SK-N-SH (cell line): ENCODE measurements around the gene MAPK4. TPM values are rescaled to one million over a fixed set of nuclear protein-coding genes. Genes with fewer than 3 reads are reported as not detected.

Experiments used
- CTCF ChIA-PET: fragments of 300-600, 350-600 bp; formaldehyde crosslinking; extraction: SDS; loops from one replicate; lab custom pipeline; 2021; lab: Yijun Ruan, JAX
- POLR2A ChIA-PET: fragments of 350-600 bp; sonication (Branson Sonifier 250); formaldehyde crosslinking; extraction: SDS; loops from one replicate; lab custom pipeline; 2020; ENCODE audit warnings: antibody characterized with exemption, inconsistent platforms; lab: Yijun Ruan, JAX
- DNase-seq: peaks from one replicate; pipeline ENCODE4 v3.0.0; 2012
- H2AFZ ChIP-seq: fragments of 200-600 bp; sonication (generic); 2 replicates; pipeline ENCODE4 v1.8.1; 2016; ENCODE audit warnings: antibody characterized with exemption, mild to moderate bottlenecking, low read depth
- H3F3A ChIP-seq: fragments of 200-600 bp; sonication (generic); replicated peaks from 2 replicates; pipeline ENCODE3; 2016; ENCODE audit warnings: antibody characterized with exemption, mild to moderate bottlenecking; ENCODE audit not compliant: insufficient read depth
- H3K27ac ChIP-seq, 2 experiments: fragments of 200-500 bp in 1 of 2; fragments of 200-600 bp in 1 of 2; sonication (Bioruptor generic) in 1 of 2; sonication (generic), shearing (Covaris generic) in 1 of 2; 2 replicates each; pipeline versions ENCODE4 v1.5.1 to v1.6.1; 2014 to 2016; ENCODE audit warnings: low read depth in 2 of 2, inconsistent platforms in 1 of 2, low read length in 1 of 2, mild to moderate bottlenecking in 1 of 2, mixed read lengths in 1 of 2
- H3K27me3 ChIP-seq: fragments of 200-600 bp; sonication (generic), shearing (Covaris generic); 2 replicates; pipeline ENCODE4 v1.6.1; 2016; ENCODE audit warnings: mixed run types; ENCODE audit not compliant: insufficient read depth
- H3K36me3 ChIP-seq, 2 experiments: fragments of 200-500 bp in 1 of 2; fragments of 200-600 bp in 1 of 2; sonication (Bioruptor generic) in 1 of 2; sonication (generic) in 1 of 2; replicated peaks in 1 of 2; 2 replicates each; pipeline versions ENCODE3 to v1.5.1; 2014 to 2016; ENCODE audit warnings: low read length in 1 of 2, mild to moderate bottlenecking in 1 of 2; ENCODE audit not compliant: insufficient read depth in 2 of 2, control insufficient read depth in 1 of 2
- H3K4me1 ChIP-seq, 2 experiments: fragments of 200-500 bp in 1 of 2; fragments of 200-600 bp in 1 of 2; sonication (Bioruptor generic) in 1 of 2; sonication (generic), shearing (Covaris generic) in 1 of 2; 2 replicates each; pipeline versions ENCODE4 v1.5.1 to v1.6.1; 2014 to 2016; ENCODE audit warnings: low read depth in 1 of 2, low read length in 1 of 2, mixed run types in 1 of 2; ENCODE audit not compliant: insufficient read depth in 2 of 2, control insufficient read depth in 1 of 2
- H3K4me2 ChIP-seq: fragments of 200-600 bp; sonication (generic), shearing (Covaris generic); 2 replicates; pipeline ENCODE4 v1.6.1; 2017; ENCODE audit warnings: mixed run types
- H3K4me3 ChIP-seq, 2 experiments: fragments of 200-500 bp in 1 of 2; fragments of 200-600 bp in 1 of 2; sonication (Bioruptor generic) in 1 of 2; sonication (generic), shearing (Covaris generic) in 1 of 2; 2 replicates each; pipeline versions ENCODE4 v1.5.1 to v1.8.1; 2014 to 2016; ENCODE audit warnings: low read depth in 2 of 2, inconsistent platforms in 1 of 2, low read length in 1 of 2, mild to moderate bottlenecking in 1 of 2, mixed read lengths in 1 of 2, moderate library complexity in 1 of 2
- H3K79me2 ChIP-seq: fragments of 200-600 bp; sonication (generic); 2 replicates; pipeline ENCODE4 v1.8.1; 2017; ENCODE audit warnings: mild to moderate bottlenecking; ENCODE audit not compliant: insufficient read depth
- H3K9ac ChIP-seq: fragments of 200-600 bp; sonication (generic); 2 replicates; pipeline ENCODE4 v1.6.1; 2017; ENCODE audit warnings: mixed run types
- H3K9me2 ChIP-seq: fragments of 200-600 bp; sonication (generic); 2 replicates; pipeline ENCODE4 v1.6.1; 2017; ENCODE audit warnings: mixed run types
- H3K9me3 ChIP-seq: fragments of 200-600 bp; sonication (generic); 2 replicates; pipeline ENCODE4 v1.6.1; 2017; ENCODE audit warnings: mixed run types, mild to moderate bottlenecking, moderate library complexity
- H4K20me1 ChIP-seq: fragments of 200-600 bp; sonication (generic); 2 replicates; pipeline ENCODE4 v1.6.1; 2017; ENCODE audit warnings: mild to moderate bottlenecking, mixed run types; ENCODE audit not compliant: insufficient read depth
- CHD2 ChIP-seq: fragments of 150-350 bp; IDR thresholded peaks from 2 replicates; pipeline ENCODE4 v1.6.1; 2018; ENCODE audit warnings: low read length; ENCODE audit not compliant: partially characterized antibody
- ELF1 ChIP-seq: IDR thresholded peaks from 2 replicates; pipeline ENCODE4 v1.4.0; 2012
- EP300 ChIP-seq, 2 experiments: IDR thresholded peaks; 2 replicates each; pipeline versions ENCODE4 v1.4.0 to v1.6.1; 2012; ENCODE audit warnings: borderline replicate concordance in 1 of 2, low read depth in 1 of 2, low read length in 1 of 2
- EZH2phosphoT487 ChIP-seq: fragments of 200-600 bp; sonication (generic); IDR thresholded peaks from 2 replicates; pipeline ENCODE4 v1.6.1; 2017; ENCODE audit warnings: low read depth, mixed run types, mild to moderate bottlenecking, antibody characterized with exemption, moderate library complexity, borderline replicate concordance
- FOXJ3 ChIP-seq: sonication (generic); formaldehyde crosslinking; IDR thresholded peaks from 2 replicates; pipeline ENCODE4 v1.5.1; 2020; ENCODE audit warnings: mild to moderate bottlenecking, missing genetic modification reagents
- FOXM1 ChIP-seq: IDR thresholded peaks from 2 replicates; pipeline ENCODE4 v1.4.0; 2012; ENCODE audit warnings: low read depth, mild to moderate bottlenecking
- GATA2 ChIP-seq: sonication (generic); formaldehyde crosslinking; IDR thresholded peaks from 2 replicates; pipeline ENCODE4 v1.5.0; 2020; ENCODE audit warnings: mild to moderate bottlenecking, missing genetic modification reagents
- JUND ChIP-seq: IDR thresholded peaks from 2 replicates; pipeline ENCODE4 v1.4.0; 2012
- MAX ChIP-seq: IDR thresholded peaks from 2 replicates; pipeline ENCODE4 v1.4.0; 2012; ENCODE audit warnings: low read depth
- MEF2A ChIP-seq: IDR thresholded peaks from 2 replicates; pipeline ENCODE4 v1.4.0; 2012; ENCODE audit warnings: low read depth, borderline replicate concordance
- MXI1 ChIP-seq: IDR thresholded peaks from 2 replicates; pipeline ENCODE4 v1.6.1; 2012; ENCODE audit warnings: mild to moderate bottlenecking, low read depth, low read length, improper control_type of control experiment
- NFIC ChIP-seq: IDR thresholded peaks from 2 replicates; pipeline ENCODE4 v1.4.0; 2012; ENCODE audit warnings: borderline replicate concordance
- RAD21 ChIP-seq: IDR thresholded peaks from 2 replicates; pipeline ENCODE4 v1.6.1; 2012; ENCODE audit warnings: mild to moderate bottlenecking, low read length
- RCOR1 ChIP-seq: fragments of 150-350 bp; IDR thresholded peaks from 2 replicates; pipeline ENCODE4 v1.6.1; 2017; ENCODE audit warnings: antibody characterized with exemption, low read length
- RXRA ChIP-seq: IDR thresholded peaks from 2 replicates; pipeline ENCODE4 v1.4.0; 2012; ENCODE audit warnings: low read depth, mild to moderate bottlenecking, borderline replicate concordance
- SIN3A ChIP-seq: IDR thresholded peaks from 2 replicates; pipeline ENCODE4 v1.6.1; 2012; ENCODE audit warnings: low read depth, mild to moderate bottlenecking, low read length, moderate library complexity, borderline replicate concordance
- TAF1 ChIP-seq: IDR thresholded peaks from 2 replicates; pipeline ENCODE4 v1.6.1; 2012; ENCODE audit warnings: low read depth, mild to moderate bottlenecking, low read length, moderate library complexity, borderline replicate concordance
- TCF12 ChIP-seq: IDR thresholded peaks from 2 replicates; pipeline ENCODE4 v1.4.0; 2012
- TEAD4 ChIP-seq: IDR thresholded peaks from 2 replicates; pipeline ENCODE4 v1.4.0; 2012; ENCODE audit warnings: mild to moderate bottlenecking, borderline replicate concordance; ENCODE audit not compliant: insufficient read depth
- USF1 ChIP-seq: IDR thresholded peaks from 2 replicates; pipeline ENCODE4 v1.4.0; 2012; ENCODE audit warnings: low read depth, borderline replicate concordance
- ZBTB33 ChIP-seq: IDR thresholded peaks from 2 replicates; pipeline ENCODE4 v1.4.0; 2012; ENCODE audit warnings: low read depth, borderline replicate concordance
- WGBS: methylation state at CpG from one replicate; pipeline ENCODE4 v1.1.6; 2017; ENCODE audit warnings: low lambda C conversion rate; 5-methylcytosine and 5-hydroxymethylcytosine counted together
- polyA plus RNA-seq, 3 experiments: library from polyadenylated mRNA; depleted of rRNA; stranded (reverse); fragments of >200 nt; gene quantifications; 2 replicates each; pipeline ENCODE4 v1.2.3, GENCODE V29; 2012

The MAPK4 gene
- polyA plus RNA-seq, 1 of the 3 experiments (the other 2 are of a cell fraction) = 0.02 TPM

DNA sequence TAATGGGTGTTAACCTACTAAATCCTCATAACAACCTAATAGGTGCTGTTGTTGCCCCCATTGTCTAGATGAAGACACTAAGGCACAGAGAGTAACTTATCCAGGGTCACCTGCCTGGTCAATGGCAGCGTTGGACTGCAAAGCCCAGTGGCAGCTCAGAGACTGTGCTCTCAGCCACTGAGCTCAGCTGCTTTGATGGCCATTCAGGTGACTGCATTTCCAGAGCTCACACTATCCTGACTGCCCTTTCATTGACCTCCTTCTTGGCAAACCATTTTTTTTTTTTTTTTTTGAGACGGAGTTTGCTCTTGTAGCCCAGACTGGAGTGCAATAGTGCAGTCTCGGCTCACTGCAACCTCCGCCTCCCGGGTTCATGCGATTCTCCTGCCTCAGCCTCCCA, 115.2 kb downstream of the MAPK4 start:
- H3K9ac ChIP-seq = no peak overlapping the region

DNA sequence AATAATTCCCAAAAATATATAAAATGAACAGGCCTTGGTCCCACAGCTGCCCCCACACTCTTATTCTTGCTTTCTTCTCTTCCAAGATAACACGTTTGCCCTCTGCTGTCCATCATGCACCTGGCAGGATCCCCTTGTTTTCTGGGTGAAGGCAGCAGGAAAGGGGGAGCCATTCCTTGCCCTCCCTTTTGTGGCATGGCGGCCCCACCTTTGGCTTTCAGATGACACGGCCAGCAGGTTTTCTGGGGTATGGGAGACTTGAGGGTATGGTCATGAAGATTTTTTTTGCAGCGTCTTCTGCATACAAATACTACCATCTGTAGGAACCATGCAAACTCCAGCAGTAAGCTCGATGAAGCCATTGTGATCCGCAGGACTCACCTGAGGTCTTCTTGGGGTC, 118.8 kb downstream of the MAPK4 start:
- Histone ChIP-seq H3F3A (no peaks in the 10 kb centered on the region), H3K27ac (no peak overlapping the region), H3K36me3 (no peaks in the 10 kb centered on the region), H3K9me2 (no peaks in the 10 kb centered on the region), H3K4me2 (no peak overlapping the region), H3K9me3 (no peaks in the 10 kb centered on the region), H3K4me1 (no peaks in the 10 kb centered on the region; a peak in 1 of 4 replicates), H2AFZ (no peak overlapping the region), H3K9ac (no peak overlapping the region), H3K4me3 (no peak overlapping the region), H3K79me2 (no peaks in the 10 kb centered on the region), H3K27me3 (no peaks in the 10 kb centered on the region), H4K20me1 (no peaks in the 10 kb centered on the region)
- CTCF ChIA-PET = no interaction called here
- TF ChIP-seq ZBTB33 = no peak
- TF ChIP-seq FOXJ3 = no peak
- TF ChIP-seq MXI1 = no peak
- 39% methylated on average over 6 of the region's 6 CpGs for WGBS
- DNase-seq = no peak
- POLR2A ChIA-PET = no interaction called here

More for the DNA sequence above, 115.2 kb downstream of the MAPK4 start:
- Histone ChIP-seq H3K4me2 (no peak overlapping the region), H3K79me2 (no peaks in the 10 kb centered on the region), H3K27ac (no peak overlapping the region)
- CTCF ChIA-PET = interaction anchor here (0.8 kb wide), 1 partner anchor 14 kb away, joined by 3 read pairs; no protein-coding TSS in a partner anchor
- TF ChIP-seq JUND = no peak
- no peak for TF ChIP-seq FOXJ3
- no peak for TF ChIP-seq CHD2
- no peak for TF ChIP-seq EZH2phosphoT487
- no peak for TF ChIP-seq RXRA
- TF ChIP-seq GATA2 = no peak
- no peak for TF ChIP-seq RCOR1
- TF ChIP-seq SIN3A = no peak
- TF ChIP-seq NFIC = no peak
- TF ChIP-seq TAF1 = no peak
- TF ChIP-seq TCF12 = no peak
- no peak for TF ChIP-seq MAX
- no peak for TF ChIP-seq ZBTB33
- TF ChIP-seq MEF2A = no peak
- TF ChIP-seq EP300 (IDR thresholded peaks at IDR 0.05; ENCODE audit: borderline replicate concordance in 1 of 2, low read depth in 1 of 2, low read length in 1 of 2) = no peak
- no peak for TF ChIP-seq ELF1
- TF ChIP-seq TEAD4 = no peak
- no peak for TF ChIP-seq RAD21
- TF ChIP-seq USF1 = no peak
- no peak for TF ChIP-seq FOXM1
- TF ChIP-seq, all 33 proteins: peak for 0
- no peaks in the 10 kb centered on the region for H3K36me3 ChIP-seq
- H3F3A ChIP-seq = no peaks in the 10 kb centered on the region
- 68% methylated on average over 6 of the region's 6 CpGs for WGBS
- no peak overlapping the region for H2AFZ ChIP-seq
- H3K9me2 ChIP-seq = no peaks in the 10 kb centered on the region
- no peak overlapping the region for H3K4me3 ChIP-seq
- H3K4me1 ChIP-seq = no peaks in the 10 kb centered on the region; a peak in 1 of 4 replicates
- H3K9me3 ChIP-seq = no peaks in the 10 kb centered on the region
- H3K27me3 ChIP-seq = no peaks in the 10 kb centered on the region
- DNase-seq = no peak
- POLR2A ChIA-PET = no interaction called here
- H4K20me1 ChIP-seq = no peaks in the 10 kb centered on the region
